Measurements from ENCODE around the gene MT1A. TPM values are rescaled to one million over a fixed set of nuclear protein-coding genes. Genes with fewer than 3 reads are reported as not detected.
A peak's percentile ranks its signal among the peaks of the same experiment; 100 is the strongest.

Gene MT1A
- total RNA-seq, 1 donor from 2014 or later, result not detected

- no peaks in the 10 kb centered on the region for H3K27me3 ChIP-seq (ENCODE audit: control insufficient read depth in 3 of 3, insufficient read depth in 3 of 3, low read length in 3 of 3)
- H3K4me3 ChIP-seq (ENCODE audit: low read length in 3 of 3), result peak overlapping the region; percentile 90 to 97 (median 95)
- no peaks in the 10 kb centered on the region for H3K9me3 ChIP-seq (ENCODE audit: control insufficient read depth in 3 of 3, low read length in 3 of 3)
- peaks cover 49 to 68% (median 63%) of the 10 kb centered on the region in 3 donors for H3K4me1 ChIP-seq (ENCODE audit: control insufficient read depth in 3 of 3, insufficient read depth in 3 of 3, low read length in 3 of 3)
- peak overlapping the region; percentile 95 to 99 (median 95) for H3K9ac ChIP-seq (ENCODE audit: low read depth in 1 of 3, low read length in 3 of 3)
- peaks cover 0 to 9% (median 0%) of the 10 kb centered on the region in 3 donors for H3K36me3 ChIP-seq (ENCODE audit: control insufficient read depth in 3 of 3, insufficient read depth in 3 of 3, low read length in 3 of 3)
- peak overlapping the region; percentile 81 for H3K27ac ChIP-seq (ENCODE audit: low read depth, low read length)
Measured at GRCh38 chr16:56684256-56684925, 45.9 kb downstream of the MT1A start.

- no peaks in the 10 kb centered on the region for H3K9me3 ChIP-seq (ENCODE audit: control insufficient read depth in 3 of 3, low read length in 3 of 3)
- H3K27me3 ChIP-seq (ENCODE audit: control insufficient read depth in 3 of 3, insufficient read depth in 3 of 3, low read length in 3 of 3), result no peaks in the 10 kb centered on the region
- peaks cover 0 to 9% (median 0%) of the 10 kb centered on the region in 3 donors for H3K36me3 ChIP-seq (ENCODE audit: control insufficient read depth in 3 of 3, insufficient read depth in 3 of 3, low read length in 3 of 3)
- peak overlapping the region; percentile 81 for H3K27ac ChIP-seq (ENCODE audit: low read depth, low read length)
- peak overlapping the region; percentile 95 to 99 (median 95) for H3K9ac ChIP-seq (ENCODE audit: low read depth in 1 of 3, low read length in 3 of 3)
- H3K4me3 ChIP-seq (ENCODE audit: low read length in 3 of 3), result peak overlapping the region in 2 of 3 donors; percentile 95 to 97
- H3K4me1 ChIP-seq (ENCODE audit: control insufficient read depth in 3 of 3, insufficient read depth in 3 of 3, low read length in 3 of 3), result peaks cover 43 to 62% (median 57%) of the 10 kb centered on the region in 3 donors
Measured at GRCh38 chr16:56684926-56685590, 46.6 kb downstream of the MT1A start.

- Histone ChIP-seq H3K4me3 (ENCODE audit: low read length in 3 of 3) (no peak overlapping the region), H3K27ac (ENCODE audit: low read depth, low read length) (no peak overlapping the region), H3K4me1 (ENCODE audit: control insufficient read depth in 3 of 3, insufficient read depth in 3 of 3, low read length in 3 of 3) (peaks cover 40 to 47% (median 45%) of the 10 kb centered on the region in 3 donors), H3K9me3 (ENCODE audit: control insufficient read depth in 3 of 3, low read length in 3 of 3) (no peaks in the 10 kb centered on the region), H3K27me3 (ENCODE audit: control insufficient read depth in 3 of 3, insufficient read depth in 3 of 3, low read length in 3 of 3) (no peaks in the 10 kb centered on the region), H3K9ac (ENCODE audit: low read depth in 1 of 3, low read length in 3 of 3) (no peak overlapping the region), H3K36me3 (ENCODE audit: control insufficient read depth in 3 of 3, insufficient read depth in 3 of 3, low read length in 3 of 3) (peaks cover 0 to 9% (median 0%) of the 10 kb centered on the region in 3 donors)
Measured at GRCh38 chr16:56686758-56687157, 48.3 kb downstream of the MT1A start.

GRCh38 chr16:56688762-56689161, 50.3 kb downstream of the MT1A start:
- Histone ChIP-seq H3K36me3 (ENCODE audit: control insufficient read depth in 3 of 3, insufficient read depth in 3 of 3, low read length in 3 of 3) (no peaks in the 10 kb centered on the region), H3K4me1 (ENCODE audit: control insufficient read depth in 3 of 3, insufficient read depth in 3 of 3, low read length in 3 of 3) (peaks cover 27 to 44% (median 33%) of the 10 kb centered on the region in 3 donors), H3K9me3 (ENCODE audit: control insufficient read depth in 3 of 3, low read length in 3 of 3) (no peaks in the 10 kb centered on the region), H3K27me3 (ENCODE audit: control insufficient read depth in 3 of 3, insufficient read depth in 3 of 3, low read length in 3 of 3) (no peaks in the 10 kb centered on the region), H3K4me3 (ENCODE audit: low read length in 3 of 3) (no peak overlapping the region), H3K27ac (ENCODE audit: low read depth, low read length) (no peak overlapping the region), H3K9ac (ENCODE audit: low read depth in 1 of 3, low read length in 3 of 3) (no peak overlapping the region)

- peaks cover 23 to 39% (median 29%) of the 10 kb centered on the region in 3 donors for H3K4me1 ChIP-seq (ENCODE audit: control insufficient read depth in 3 of 3, insufficient read depth in 3 of 3, low read length in 3 of 3)
- H3K27me3 ChIP-seq (ENCODE audit: control insufficient read depth in 3 of 3, insufficient read depth in 3 of 3, low read length in 3 of 3), result no peaks in the 10 kb centered on the region
- H3K27ac ChIP-seq (ENCODE audit: low read depth, low read length), result no peak overlapping the region
- H3K9me3 ChIP-seq (ENCODE audit: control insufficient read depth in 3 of 3, low read length in 3 of 3), result no peaks in the 10 kb centered on the region
- H3K9ac ChIP-seq (ENCODE audit: low read depth in 1 of 3, low read length in 3 of 3), result no peak overlapping the region
- H3K4me3 ChIP-seq (ENCODE audit: low read length in 3 of 3), result no peak overlapping the region
- H3K36me3 ChIP-seq (ENCODE audit: control insufficient read depth in 3 of 3, insufficient read depth in 3 of 3, low read length in 3 of 3), result no peaks in the 10 kb centered on the region
Measured at GRCh38 chr16:56689171-56689570, 50.7 kb downstream of the MT1A start.

Other genes with a start within 250 kb of the MT1A start
- gene AMFR, start 213.1 kb upstream of the MT1A start, total RNA-seq, result 130 TPM
- 54.8 TPM for gene NUDT21, start 187.3 kb upstream of the MT1A start, total RNA-seq
- gene OGFOD1, start 187.1 kb upstream of the MT1A start, total RNA-seq, result 21.4 TPM
- gene BBS2, start 118.6 kb upstream of the MT1A start, total RNA-seq, result 86.1 TPM
- not detected for gene MT4, start 73.6 kb upstream of the MT1A start, total RNA-seq
- gene MT3, start 49.1 kb upstream of the MT1A start, total RNA-seq, result 1.0 TPM
- 2.1 TPM for gene MT2A, start 30.1 kb upstream of the MT1A start, total RNA-seq
- gene MT1E, start 12.9 kb upstream of the MT1A start, total RNA-seq, result 18.8 TPM
- 2.1 TPM for gene MT1M, start 6.0 kb upstream of the MT1A start, total RNA-seq
- gene MT1B, start 13.2 kb downstream of the MT1A start, total RNA-seq, result not detected
- not detected for gene MT1F, start 19.3 kb downstream of the MT1A start, total RNA-seq
- not detected for gene MT1G, start 29.4 kb downstream of the MT1A start, total RNA-seq
- gene MT1H, start 31.1 kb downstream of the MT1A start, total RNA-seq, result not detected
- 11.5 TPM for gene MT1X, start 43.8 kb downstream of the MT1A start, total RNA-seq
- 54.8 TPM for gene NUP93, start 91.5 kb downstream of the MT1A start, total RNA-seq
- not detected for gene SLC12A3, start 226.5 kb downstream of the MT1A start, total RNA-seq